NCI-H69 (cell line): ENCODE measurements around the gene CPE.
"Not testable (repeated sequence)": the region's sequence is repeated elsewhere in the genome, so short reads cannot be mapped to it uniquely, and the experiment has no call there.

Source experiments
- DNase-seq: peaks from one replicate; lab custom pipeline; 2025; lab: John Stamatoyannopoulos, UW

CPE gene

DNA sequence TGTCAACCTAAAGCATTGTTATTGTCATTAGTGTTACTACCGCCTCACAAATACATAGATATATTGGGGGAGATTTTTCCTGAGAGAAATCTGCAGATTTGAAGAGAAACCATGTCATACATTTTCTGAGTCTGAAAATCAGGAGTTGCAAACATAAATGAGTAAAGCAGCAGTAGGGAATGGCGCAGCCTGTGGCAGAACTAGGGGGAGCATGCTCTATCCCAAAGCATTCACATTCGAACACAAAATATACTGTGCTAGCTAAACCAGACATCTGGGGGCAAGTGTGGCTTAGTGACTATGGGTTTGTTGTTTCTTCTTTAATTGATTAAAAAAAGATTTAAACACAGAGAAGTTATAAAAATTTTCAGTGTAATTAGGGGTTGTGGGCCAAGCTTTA is 83.2 kb downstream of the CPE start:
- DNase-seq = no peak

DNA sequence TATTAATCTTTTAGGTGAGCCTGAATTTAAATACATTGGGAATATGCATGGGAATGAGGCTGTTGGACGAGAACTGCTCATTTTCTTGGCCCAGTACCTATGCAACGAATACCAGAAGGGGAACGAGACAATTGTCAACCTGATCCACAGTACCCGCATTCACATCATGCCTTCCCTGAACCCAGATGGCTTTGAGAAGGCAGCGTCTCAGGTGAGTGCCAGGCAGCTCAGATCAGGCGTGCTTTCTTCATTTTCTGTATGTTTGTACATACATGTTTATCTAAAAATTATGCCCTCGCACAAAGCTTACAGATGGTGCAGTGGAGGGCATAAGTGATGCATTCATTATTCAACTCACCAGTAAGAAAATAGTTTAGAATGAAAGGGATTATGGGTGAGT is 85.6 kb downstream of the CPE start:
- peak; percentile 25 for DNase-seq

DNA sequence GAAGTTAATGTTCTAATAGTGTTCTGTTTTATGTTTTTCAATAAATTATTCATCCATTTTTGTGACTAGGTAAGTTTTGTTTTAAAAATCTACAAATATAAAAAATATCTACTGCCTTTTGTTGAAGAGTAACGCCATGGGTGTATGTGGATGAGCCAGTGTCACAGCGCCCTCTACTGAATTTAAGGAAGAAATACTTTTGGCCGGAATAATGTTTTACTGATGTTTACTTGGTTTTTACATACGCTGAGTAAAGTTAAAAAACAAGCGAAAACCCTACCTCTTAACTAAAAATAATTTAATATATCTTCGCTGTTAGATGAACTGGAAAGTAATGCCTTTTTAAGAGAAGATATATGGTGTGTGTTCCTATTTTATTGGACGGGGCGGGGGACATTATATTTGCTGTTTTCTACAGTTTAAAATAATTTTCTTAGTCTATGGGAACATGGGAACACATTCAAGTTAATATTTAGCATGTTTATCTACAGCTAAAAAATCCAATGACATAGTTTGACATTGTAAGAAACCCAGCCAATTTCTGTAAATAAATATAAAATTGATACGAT is 86.1 kb downstream of the CPE start:
- DNase-seq = peak; percentile 47

DNA sequence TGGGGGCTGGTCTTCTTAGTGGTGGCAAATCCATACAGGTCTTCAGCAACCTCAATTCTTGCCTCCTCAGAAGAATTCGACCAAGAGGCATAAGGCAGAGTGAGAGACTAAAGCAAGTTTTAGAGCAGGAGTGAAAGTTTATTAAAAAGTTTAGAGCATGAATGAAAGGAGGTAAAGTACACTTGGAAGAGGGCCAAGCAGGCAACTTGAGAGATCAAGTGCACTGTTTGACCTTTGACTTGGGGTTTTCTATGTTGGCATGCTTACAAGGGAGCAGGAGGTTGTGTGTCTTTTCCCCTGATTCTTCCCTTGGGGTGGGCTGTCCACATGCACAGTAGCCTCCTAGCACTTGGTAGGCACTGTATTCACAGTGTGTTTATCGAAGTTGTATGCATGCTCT is 91.2 kb downstream of the CPE start:
- DNase-seq = no peak

DNA sequence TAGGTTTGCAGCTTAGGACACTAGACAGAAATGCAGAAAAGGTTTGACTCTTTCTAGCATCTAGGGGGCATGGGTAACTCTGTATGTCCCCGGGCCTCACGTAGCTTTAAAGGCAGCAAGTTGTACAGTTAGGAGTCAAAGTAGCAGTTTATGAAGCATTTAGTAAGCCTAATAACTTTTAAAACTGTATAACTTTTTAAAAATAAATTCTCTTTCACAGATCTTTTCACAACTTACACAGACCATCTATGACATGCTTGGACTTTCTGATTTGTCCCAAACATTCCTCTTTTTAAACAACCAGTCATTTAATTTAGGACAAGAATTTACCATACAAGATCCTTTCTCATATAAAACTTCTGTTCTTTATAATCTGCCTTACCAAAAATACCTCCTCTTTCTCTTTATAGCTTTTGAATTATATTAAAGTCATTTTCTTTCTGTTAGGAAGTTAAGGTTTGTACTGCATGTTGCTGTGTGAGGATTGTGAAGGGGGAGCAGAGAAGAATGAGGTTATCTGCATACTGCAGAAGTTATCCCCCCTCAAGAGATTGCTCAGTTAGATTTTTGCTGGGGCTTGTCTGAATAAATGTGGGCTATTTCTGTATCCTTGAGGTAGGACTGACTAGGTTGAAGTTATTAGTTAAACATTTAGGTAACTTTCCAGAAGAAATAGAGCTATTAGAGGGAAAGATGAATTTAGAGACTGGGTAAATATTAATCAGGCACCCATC is 94.3 kb downstream of the CPE start:
- no peak for DNase-seq

DNA sequence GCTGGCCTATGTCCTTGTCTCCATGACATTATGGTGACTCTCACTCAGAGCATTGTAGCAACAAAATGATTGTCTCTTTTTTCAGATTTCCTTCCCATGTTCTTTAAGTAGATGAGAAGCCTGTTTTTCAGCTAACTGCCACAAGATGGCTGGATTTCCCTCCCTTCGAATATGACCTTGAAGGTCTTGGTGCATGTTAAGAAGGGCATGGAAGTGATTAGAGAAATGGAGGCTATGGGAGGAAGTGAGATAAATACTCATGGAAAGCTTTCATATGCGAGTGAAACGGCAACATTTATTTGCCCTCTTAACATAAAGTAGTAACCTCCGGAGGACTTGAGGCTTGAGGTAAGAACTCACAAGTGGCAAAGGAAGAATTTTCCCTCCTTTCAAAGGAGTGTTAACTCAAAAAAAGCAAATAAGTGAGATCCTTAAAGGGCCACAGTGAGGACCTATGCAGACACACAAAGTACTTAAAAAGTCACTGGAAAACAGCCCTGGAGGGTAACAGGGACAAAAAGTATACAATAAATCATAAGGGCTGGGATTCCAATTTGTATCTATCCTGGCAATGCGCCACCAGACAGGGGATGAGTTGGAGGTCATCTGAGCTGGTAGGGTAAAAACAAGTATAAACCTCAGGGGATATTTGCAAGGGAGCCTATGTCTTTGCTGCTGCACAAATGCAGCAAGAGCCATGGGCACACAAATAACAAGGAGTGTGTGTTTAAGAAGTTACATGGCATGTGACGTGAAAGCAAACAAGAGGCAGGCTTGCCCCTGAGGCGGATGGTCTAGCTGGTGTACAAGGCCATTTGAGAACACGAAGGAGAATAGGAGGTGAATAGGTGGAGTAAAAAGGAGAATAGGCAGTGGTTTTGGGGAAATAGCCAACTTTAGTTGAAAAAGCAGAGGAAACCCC is 96.2 kb downstream of the CPE start:
- DNase-seq = no peak

DNA sequence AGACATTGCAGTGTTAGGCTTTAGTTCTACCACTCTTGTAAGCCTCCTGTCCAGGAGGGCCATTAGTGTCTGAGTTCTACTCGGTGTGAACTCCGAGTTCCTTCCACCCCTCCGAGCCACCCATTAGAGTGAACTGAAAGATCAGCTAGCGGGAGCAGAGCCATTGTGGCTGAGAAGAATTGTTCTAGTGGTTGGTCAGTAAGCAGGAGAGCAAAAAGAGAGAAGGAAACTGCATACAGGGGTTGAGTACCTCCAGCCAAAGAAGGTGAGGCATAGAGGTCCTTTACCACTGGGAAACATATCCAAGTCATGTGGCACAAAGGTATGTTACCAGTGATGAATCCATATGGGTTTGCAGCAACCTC is 96.9 kb downstream of the CPE start:
- no peak for DNase-seq

DNA sequence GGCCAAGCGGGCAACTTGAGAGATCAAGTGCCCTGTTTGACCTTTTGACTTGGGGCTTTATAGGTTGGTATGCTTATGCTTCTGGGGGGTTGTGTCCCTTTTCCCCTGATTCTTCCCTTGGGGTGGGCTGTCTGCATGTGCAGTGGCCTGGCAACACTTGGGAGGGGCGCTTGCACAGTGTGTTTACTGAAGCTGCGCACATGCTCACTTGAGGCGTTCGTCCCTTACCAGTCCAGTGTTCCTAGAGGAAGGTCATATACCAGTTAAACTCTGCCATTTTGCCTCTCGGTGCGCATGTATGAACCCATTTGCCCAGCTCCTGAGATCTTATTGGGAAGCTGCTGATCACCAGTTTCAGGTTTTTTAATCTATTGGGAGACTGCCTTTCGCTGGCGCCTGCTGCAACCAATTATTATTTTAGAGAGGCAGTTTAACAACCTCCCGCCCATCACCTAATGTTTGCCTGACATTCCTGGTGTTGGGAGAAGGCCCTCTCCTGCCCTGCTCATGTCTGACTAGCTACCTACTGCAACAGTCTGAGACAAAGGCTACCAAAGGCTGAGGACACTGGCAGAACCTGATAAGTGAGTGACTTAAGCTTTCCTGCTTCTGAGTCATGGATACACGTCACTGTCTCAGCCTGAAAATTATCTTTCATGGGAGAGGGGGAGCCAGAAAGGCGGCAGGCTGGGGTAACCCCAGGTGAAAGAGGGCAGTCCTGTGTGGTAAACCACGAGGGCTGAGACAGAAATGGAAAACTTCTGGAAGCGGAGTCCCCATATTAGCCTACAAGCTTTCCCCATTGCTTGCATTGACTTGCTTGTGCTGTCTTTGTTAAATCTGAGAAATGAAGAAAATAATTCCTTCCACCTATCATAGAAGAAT is 97.6 kb downstream of the CPE start:
- no peak for DNase-seq

DNA sequence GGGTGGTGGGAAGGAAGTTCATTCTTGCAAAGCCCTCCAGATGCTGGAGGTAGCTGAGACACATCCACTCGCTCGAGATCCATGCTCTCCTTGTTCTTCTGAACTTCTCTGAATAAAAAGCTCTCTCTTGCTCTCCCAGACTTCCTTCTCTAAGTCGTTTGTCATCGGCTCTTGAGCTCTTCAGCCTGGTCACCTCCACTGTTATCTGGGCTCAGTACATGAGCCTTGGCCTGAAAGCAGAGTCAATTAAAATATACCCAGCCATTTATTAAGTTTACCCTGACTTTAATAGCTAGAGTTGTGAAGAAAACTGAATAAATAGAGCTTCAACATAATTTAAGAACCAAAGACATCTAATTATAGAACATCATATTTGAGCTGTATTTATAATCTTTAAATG is 99.0 kb downstream of the CPE start:
- no peak for DNase-seq

DNA sequence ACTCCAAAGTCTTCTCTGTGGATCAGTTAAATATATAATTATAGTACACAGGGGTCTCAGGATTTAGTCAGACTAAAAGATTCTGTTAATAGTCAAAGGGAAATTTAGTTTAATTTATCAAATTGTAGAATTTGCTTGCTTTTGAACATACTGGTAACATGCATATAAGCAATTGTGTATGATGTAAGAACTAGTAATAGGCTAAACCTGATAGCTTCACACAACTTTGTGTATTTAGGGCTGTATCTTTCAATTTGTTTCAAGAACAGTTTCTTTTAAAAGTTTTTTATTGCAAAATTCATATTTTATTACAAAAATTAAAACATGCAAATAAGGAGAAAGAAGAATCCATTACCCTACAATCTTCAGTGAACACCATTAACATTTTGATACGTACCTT is 99.5 kb downstream of the CPE start:
- no peak for DNase-seq

DNA sequence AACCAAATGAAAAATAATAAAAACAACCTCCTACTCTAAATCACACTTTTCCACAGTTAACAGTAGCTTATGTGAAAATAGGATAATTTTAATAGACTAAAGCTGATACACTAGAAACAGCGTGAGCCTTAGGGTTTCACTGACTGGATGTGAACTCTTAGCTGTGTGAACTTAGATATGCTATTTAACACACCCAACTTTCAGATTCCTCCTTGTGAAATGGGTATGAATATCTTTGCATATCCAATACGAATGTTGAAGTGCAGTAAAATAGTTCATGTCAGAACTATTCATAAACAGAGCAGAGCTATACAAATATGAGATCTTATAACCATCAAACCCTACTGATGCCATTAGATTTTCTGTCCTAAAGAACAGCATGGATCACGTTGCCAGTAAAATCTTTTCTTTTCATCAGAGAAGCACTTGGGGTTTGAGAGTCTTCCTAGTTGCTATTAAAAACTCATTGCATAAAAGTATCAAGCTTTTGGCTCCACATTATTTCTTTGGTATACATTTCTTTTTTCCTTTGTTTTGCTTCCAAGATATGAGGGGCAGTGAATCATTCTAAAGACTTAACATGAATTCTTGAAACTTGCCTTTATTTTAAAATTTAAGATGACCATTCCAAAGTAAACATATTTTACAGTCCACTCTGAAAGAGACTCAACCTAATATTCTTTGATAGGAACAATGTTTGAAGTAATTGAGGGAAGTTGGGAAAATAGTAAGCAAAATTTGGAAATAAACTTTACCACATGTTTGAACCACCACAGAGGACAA is 102.4 kb downstream of the CPE start:
- no peak for DNase-seq

DNA sequence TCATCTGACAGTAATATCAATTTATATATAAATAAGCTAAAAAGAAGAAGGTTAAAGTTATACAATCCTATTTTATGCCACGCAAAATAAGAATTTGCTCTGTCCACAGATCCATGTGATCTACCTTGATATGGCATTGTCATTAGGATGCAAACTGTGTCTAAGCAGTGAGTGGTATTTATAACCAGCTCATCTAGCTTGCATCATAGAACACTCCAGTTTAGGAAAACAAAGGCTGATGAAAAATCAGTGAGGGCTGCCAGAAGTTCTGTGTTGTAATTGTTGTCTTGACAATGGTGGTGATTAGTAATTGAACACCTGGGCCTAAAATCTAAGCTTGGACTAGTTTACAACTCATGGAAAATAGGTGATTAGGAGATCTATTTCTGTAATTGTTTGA is 111.0 kb downstream of the CPE start:
- peak; percentile 42 for DNase-seq

DNA sequence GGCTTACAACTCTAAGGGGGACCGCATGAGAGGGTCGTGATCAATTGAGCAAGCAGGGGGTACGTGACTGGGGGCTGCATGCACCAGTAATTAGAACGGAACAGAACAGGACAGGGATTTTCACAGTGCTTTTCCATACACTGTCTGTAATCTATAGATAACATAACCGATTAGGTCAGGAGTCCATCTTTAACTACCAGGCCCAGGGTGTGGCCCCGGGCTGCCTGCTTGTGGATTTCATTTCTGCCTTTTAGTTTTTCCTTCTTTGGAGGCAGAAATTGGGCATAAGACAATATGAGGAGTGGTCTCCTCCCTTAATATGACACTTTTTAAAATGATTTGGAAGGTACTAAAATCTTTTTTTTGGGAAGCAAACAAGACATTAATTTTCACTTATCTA is 113.8 kb downstream of the CPE start:
- DNase-seq = not testable (repeated sequence)

DNA sequence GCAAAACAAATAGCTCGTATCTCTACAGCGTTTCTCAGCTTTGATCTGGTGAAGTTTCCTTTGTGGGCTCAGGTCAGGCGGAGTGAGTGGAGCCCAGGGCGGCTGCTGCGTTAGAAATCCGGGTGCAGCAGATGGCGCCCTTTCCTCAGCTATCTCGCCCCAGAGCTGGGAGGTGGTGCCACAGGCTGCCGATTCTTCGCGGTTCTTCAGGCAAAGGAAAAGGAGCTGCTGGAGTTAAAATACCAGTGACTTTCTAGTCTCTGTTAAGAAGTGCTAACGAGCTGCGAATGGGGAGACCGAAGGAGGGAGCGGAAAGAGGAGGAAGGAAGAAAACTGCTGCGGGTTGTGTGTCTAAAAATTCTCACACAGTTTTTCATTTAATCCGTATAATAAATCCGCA is 114.6 kb downstream of the CPE start:
- peak; percentile 52 for DNase-seq

DNA sequence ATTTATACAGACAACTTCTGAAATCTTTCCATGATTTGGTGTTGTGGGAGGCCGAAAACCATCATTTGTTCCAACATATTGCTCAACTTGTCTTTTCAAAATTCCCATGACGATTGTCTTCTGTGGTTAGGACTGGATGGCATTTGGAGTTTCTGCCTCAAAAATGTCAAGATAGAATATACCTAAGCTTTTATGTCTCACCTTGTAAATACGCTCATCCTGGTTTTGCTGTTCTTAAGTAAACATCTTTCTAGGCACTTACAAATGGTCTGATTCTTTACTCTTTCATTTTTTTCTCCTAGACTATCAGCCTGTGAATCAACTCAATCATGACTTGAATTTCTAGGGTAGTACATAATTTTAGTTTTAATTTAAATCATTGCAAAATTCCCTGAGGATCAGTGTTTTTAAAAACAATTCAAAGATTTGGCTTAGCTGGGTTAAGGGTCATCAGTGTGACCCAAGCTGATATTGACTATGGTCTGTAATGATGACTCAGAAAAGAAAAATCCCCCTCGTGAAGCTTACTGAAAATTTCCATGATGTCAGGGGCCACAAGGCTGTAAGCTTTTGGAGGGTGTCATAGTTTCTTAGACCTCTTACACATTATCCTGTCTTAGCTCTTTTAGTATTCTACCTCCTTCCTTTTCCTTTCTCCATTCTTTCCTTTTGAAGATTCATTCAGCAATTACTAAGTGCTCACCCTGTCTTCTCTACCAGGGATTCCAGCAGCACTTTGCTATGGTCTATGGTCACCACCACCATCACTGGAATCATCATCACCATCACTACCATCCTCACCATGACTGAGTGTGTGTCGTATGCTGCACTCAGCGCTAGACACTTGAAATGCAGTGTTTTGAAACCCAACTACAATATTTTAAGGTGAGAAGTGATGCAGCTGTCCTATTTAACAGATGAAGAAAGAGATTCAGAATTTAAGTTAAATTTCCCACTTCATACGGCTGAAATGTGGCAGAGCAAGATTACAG is 124.4 kb downstream of the CPE start:
- DNase-seq = no peak

DNA sequence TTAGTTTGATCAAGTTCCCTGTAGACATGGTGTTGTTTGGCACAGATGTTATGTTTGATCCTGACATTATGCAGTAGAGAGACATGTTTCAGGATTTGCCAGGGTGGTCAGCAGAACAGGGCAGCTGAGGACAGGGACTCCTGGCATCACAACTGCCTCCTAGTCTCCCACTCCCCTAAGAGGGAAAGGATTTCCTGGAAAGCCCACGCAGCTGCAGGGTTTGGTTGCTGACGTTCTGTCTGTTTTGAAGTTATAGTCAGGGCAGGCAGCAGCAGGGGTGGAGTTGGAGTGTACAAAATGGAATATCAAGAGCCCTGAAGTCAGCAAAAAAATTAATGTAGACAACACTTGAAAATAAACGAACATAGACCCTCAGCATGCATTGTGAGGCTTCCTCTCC is 125.4 kb downstream of the CPE start:
- DNase-seq = no peak

DNA sequence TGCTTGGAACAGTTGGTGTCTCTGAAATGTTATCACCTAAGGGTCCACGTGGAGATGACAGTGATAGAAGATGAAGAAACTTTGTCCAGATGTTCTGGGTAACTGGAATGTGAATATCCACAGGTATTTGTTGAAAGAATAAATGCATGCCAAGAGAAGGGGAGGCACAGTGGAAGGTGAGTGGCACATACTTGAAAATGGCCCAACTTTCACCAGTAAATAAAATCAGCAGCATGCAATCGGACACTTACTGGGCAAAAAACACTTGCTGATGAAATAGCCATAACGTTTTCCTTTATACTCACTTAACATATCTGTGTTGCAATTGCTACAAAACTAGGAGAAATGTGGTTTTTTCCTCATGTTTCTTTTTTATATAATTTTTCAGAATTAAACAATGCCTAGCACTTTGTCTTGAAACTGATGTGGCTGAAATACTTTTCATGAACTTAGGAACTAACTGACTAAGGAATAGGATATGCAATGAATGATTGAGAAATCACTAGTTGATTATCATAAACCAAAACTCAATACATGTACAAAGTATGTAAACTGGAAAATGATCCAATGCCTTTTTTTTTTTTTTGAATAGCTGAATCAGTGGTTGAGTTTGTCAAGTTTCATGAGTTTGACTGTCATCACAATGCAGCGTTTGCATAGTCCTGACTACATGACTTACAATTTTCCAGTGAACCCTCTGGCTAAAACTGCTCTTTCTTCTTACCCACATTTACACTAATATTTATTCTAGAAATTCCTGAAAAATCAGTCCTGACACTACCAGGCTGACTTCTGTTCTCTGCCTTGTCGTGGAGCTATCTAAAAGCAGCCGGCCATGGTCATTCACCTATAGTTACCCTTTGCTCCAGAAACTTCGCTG is 127.4 kb downstream of the CPE start:
- no peak for DNase-seq

DNA sequence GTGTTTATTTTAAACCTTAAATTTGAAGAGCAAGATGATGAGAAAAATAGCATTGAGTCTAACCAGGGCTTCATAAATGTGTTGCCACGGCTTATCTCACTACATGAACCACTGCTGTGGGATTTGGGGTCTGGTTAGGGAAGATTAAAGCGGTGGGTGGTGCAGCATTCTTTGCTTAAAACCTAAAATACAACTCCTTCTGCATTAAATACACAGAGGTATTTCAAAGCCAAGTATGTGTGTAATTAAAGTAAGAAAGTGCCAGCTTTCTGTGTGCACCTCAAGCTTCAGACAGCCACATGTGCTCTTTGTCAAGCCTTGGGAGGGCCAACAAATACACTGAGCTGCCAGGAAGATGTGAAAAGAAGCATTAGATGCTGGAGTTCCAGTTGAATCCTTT is 128.0 kb downstream of the CPE start:
- DNase-seq = no peak

DNA sequence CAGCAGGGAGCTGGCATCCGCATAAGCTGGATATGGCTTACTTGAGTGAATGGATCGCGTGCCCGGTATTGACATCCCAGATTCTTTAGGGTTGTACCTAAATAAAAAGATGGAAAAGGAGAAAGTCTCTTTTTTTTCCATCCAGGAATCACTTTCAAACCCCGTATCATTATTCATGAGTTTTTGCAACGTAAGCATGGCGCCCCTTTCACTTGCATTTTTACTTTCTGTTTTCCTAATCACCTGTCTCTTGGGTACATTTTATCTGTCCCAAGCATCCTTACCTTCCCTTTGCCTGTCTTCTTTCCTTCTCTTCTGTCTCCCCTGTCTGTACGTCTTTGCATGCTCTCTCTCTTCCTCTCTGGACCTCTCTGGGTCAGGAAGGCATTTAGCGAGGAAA is 128.6 kb downstream of the CPE start:
- DNase-seq = no peak
